UCSD-AML1 (cell line): ENCODE results near the gene GPC5.
"Not testable (repeated sequence)": the region's sequence is repeated elsewhere in the genome, so short reads cannot be mapped to it uniquely, and the experiment has no call there.

Experiments used
- DNase-seq: peaks from one replicate; lab custom pipeline; 2025; ENCODE audit not compliant: unreplicated experiment; lab: John Stamatoyannopoulos, UW

GPC5 gene

GRCh38 chr13:92500192-92500591 lies 1101.8 kb downstream of the GPC5 start:
- no peak for DNase-seq

GRCh38 chr13:92510416-92510815 lies 1112.0 kb downstream of the GPC5 start:
- DNase-seq: no peak

- no peak for DNase-seq
Measured at GRCh38 chr13:92512852-92513251, 1114.4 kb downstream of the GPC5 start.

GRCh38 chr13:92513672-92514071 lies 1115.3 kb downstream of the GPC5 start:
- DNase-seq: no peak

- DNase-seq: no peak
Measured at GRCh38 chr13:92514420-92515125, 1116.2 kb downstream of the GPC5 start.

GRCh38 chr13:92516878-92517277 lies 1118.5 kb downstream of the GPC5 start:
- not testable (repeated sequence) for DNase-seq

- DNase-seq: not testable (repeated sequence)
Measured at GRCh38 chr13:92518622-92519021, 1120.2 kb downstream of the GPC5 start.

- DNase-seq: no peak
Measured at GRCh38 chr13:92530364-92530763, 1131.9 kb downstream of the GPC5 start.

- DNase-seq: no peak
Measured at GRCh38 chr13:92535222-92536006, 1137.0 kb downstream of the GPC5 start.

- DNase-seq: no peak
Measured at GRCh38 chr13:92537471-92537870, 1139.0 kb downstream of the GPC5 start.

- DNase-seq: no peak
Measured at GRCh38 chr13:92538164-92538563, 1139.7 kb downstream of the GPC5 start.

- not testable (repeated sequence) for DNase-seq
Measured at GRCh38 chr13:92539148-92539547, 1140.7 kb downstream of the GPC5 start.

- no peak for DNase-seq
Measured at GRCh38 chr13:92547266-92547665, 1148.8 kb downstream of the GPC5 start.

- DNase-seq: no peak
Measured at GRCh38 chr13:92549276-92549675, 1150.9 kb downstream of the GPC5 start.

- DNase-seq: no peak
Measured at GRCh38 chr13:92553470-92554114, 1155.2 kb downstream of the GPC5 start.

- no peak for DNase-seq
Measured at GRCh38 chr13:92560883-92561282, 1162.5 kb downstream of the GPC5 start.

- no peak for DNase-seq
Measured at GRCh38 chr13:92564942-92565341, 1166.5 kb downstream of the GPC5 start.

- no peak for DNase-seq
Measured at GRCh38 chr13:92566767-92567166, 1168.3 kb downstream of the GPC5 start.

GRCh38 chr13:92572190-92572589 lies 1173.8 kb downstream of the GPC5 start:
- no peak for DNase-seq

- DNase-seq: peak; percentile 14
Measured at GRCh38 chr13:92573467-92574057, 1175.1 kb downstream of the GPC5 start.

GRCh38 chr13:92574499-92574898 lies 1176.1 kb downstream of the GPC5 start:
- DNase-seq: no peak

- DNase-seq: no peak
Measured at GRCh38 chr13:92575777-92576176, 1177.4 kb downstream of the GPC5 start.
